HEK293 (cell line): Measurements from ENCODE around the gene ART1.

Experiments
- CTCF ChIA-PET: fragments of 350-600 bp; formaldehyde crosslinking; extraction: SDS; loops from one replicate; lab custom pipeline; 2021; ENCODE audit warnings: antibody characterized with exemption; lab: Yijun Ruan, JAX
- POLR2A ChIA-PET: fragments of 300-600 bp; formaldehyde crosslinking; extraction: SDS; loops from one replicate; lab custom pipeline; 2020; ENCODE audit warnings: antibody characterized with exemption, inconsistent platforms; lab: Yijun Ruan, JAX
- H3K27ac ChIP-seq: fragments of 200-500 bp; sonication (Bioruptor generic); 2 replicates; pipeline ENCODE4 v1.5.1; 2014; ENCODE audit warnings: low read depth, low read length, control low read depth, inconsistent platforms; ENCODE audit errors: extremely low read depth
- H3K36me3 ChIP-seq, 2 experiments: fragments of 200-500 bp in 1 of 2; sonication (Bioruptor generic) in 1 of 2; 1 replicate in 1 of 2; 2 replicates in 1 of 2; pipeline ENCODE4 v1.5.1; 2014 to 2017; ENCODE audit warnings: inconsistent platforms in 2 of 2, low read length in 2 of 2; ENCODE audit not compliant: control insufficient read depth in 2 of 2, insufficient read depth in 1 of 2
- H3K4me1 ChIP-seq: fragments of 200-500 bp; sonication (Bioruptor generic); 2 replicates; pipeline ENCODE4 v1.5.1; 2014; ENCODE audit warnings: mild to moderate bottlenecking, low read length, inconsistent platforms; ENCODE audit not compliant: control insufficient read depth, insufficient read depth
- H3K4me3 ChIP-seq: 2 replicates; pipeline ENCODE4 v1.5.1; 2011; ENCODE audit warnings: low read depth, mild to moderate bottlenecking, control low read depth, low read length, moderate library complexity
- H3K9me3 ChIP-seq: fragments of 200-500 bp; sonication (Bioruptor generic); 2 replicates; pipeline ENCODE4 v1.5.1; 2014; ENCODE audit warnings: low read depth, low read length, inconsistent platforms; ENCODE audit not compliant: control insufficient read depth, insufficient read depth
- GLIS1 ChIP-seq: fragments of 450-650 bp; formaldehyde crosslinking; IDR thresholded peaks from 2 replicates; pipeline ENCODE4 v1.5.1; 2016; ENCODE audit warnings: missing biosample characterization, missing genetic modification characterization
- KLF10 ChIP-seq: fragments of 450-650 bp; IDR thresholded peaks from 2 replicates; pipeline ENCODE4 v1.5.1; 2018; ENCODE audit warnings: missing biosample characterization, mild to moderate bottlenecking, missing genetic modification characterization
- SCRT1 ChIP-seq: fragments of 450-650 bp; formaldehyde crosslinking; IDR thresholded peaks from 2 replicates; pipeline ENCODE4 v1.5.1; 2016; ENCODE audit warnings: missing biosample characterization, missing genetic modification characterization, borderline replicate concordance
- ZFHX2 ChIP-seq: fragments of 450-650 bp; formaldehyde crosslinking; conservative IDR thresholded peaks from 2 replicates; pipeline ENCODE4 v1.5.1; 2016; ENCODE audit warnings: missing biosample characterization, missing genetic modification characterization
- ZFP3 ChIP-seq: fragments of 450-650 bp; formaldehyde crosslinking; IDR thresholded peaks from 2 replicates; pipeline ENCODE4 v1.5.1; 2016; ENCODE audit warnings: low read depth, missing biosample characterization, missing genetic modification characterization
- ZNF140 ChIP-seq: fragments of 450-650 bp; formaldehyde crosslinking; IDR thresholded peaks from 2 replicates; pipeline ENCODE4 v1.5.1; 2016; ENCODE audit warnings: missing biosample characterization, missing genetic modification characterization
- ZNF214 ChIP-seq: fragments of 450-650 bp; formaldehyde crosslinking; IDR thresholded peaks from 2 replicates; pipeline ENCODE4 v1.5.1; 2017; ENCODE audit warnings: missing biosample characterization, mild to moderate bottlenecking, missing genetic modification characterization, borderline replicate concordance
- ZNF239 ChIP-seq: fragments of 450-650 bp; formaldehyde crosslinking; IDR thresholded peaks from 2 replicates; pipeline ENCODE4 v1.5.1; 2016; ENCODE audit warnings: missing biosample characterization, missing genetic modification characterization
- ZNF302 ChIP-seq: fragments of 450-650 bp; formaldehyde crosslinking; IDR thresholded peaks from 2 replicates; pipeline ENCODE4 v1.5.1; 2016; ENCODE audit warnings: missing biosample characterization, missing genetic modification characterization, low read depth
- ZNF416 ChIP-seq: fragments of 450-650 bp; formaldehyde crosslinking; IDR thresholded peaks from 2 replicates; pipeline ENCODE4 v1.5.1; 2016; ENCODE audit warnings: missing biosample characterization, missing genetic modification characterization
- ZNF514 ChIP-seq: fragments of 450-650 bp; formaldehyde crosslinking; IDR thresholded peaks from 2 replicates; pipeline ENCODE4 v1.5.1; 2016; ENCODE audit warnings: missing biosample characterization, missing genetic modification characterization
- ZNF610 ChIP-seq: fragments of 450-650 bp; formaldehyde crosslinking; IDR thresholded peaks from 2 replicates; pipeline ENCODE4 v1.5.1; 2016; ENCODE audit warnings: missing biosample characterization, missing genetic modification characterization, borderline replicate concordance
- ZNF76 ChIP-seq: fragments of 450-650 bp; formaldehyde crosslinking; IDR thresholded peaks from 2 replicates; pipeline ENCODE4; 2016; ENCODE audit warnings: low read depth, missing biosample characterization, missing genetic modification characterization, borderline replicate concordance
- ZNF776 ChIP-seq: fragments of 450-650 bp; formaldehyde crosslinking; IDR thresholded peaks from 2 replicates; pipeline ENCODE4 v1.5.0; 2017; ENCODE audit warnings: missing biosample characterization, missing genetic modification characterization, borderline replicate concordance
- ZNF843 ChIP-seq: fragments of 450-650 bp; formaldehyde crosslinking; IDR thresholded peaks from 2 replicates; pipeline ENCODE4 v1.5.1; 2016; ENCODE audit warnings: missing biosample characterization, missing genetic modification characterization
- TF ChIP-seq, protein P1 (sequence below): fragments of 450-650 bp; formaldehyde crosslinking; IDR thresholded peaks from 2 replicates; pipeline ENCODE4 v1.5.1; 2016; ENCODE audit warnings: missing biosample characterization, missing genetic modification characterization
- TF ChIP-seq, protein P2 (sequence below): fragments of 450-650 bp; formaldehyde crosslinking; IDR thresholded peaks from 2 replicates; pipeline ENCODE4 v1.5.1; 2016; ENCODE audit warnings: missing biosample characterization, missing genetic modification characterization
- TF ChIP-seq, protein P3 (sequence below): fragments of 450-650 bp; formaldehyde crosslinking; conservative IDR thresholded peaks from 2 replicates; pipeline ENCODE4 v1.5.1; 2016; ENCODE audit warnings: low read depth, missing biosample characterization, missing genetic modification characterization
- TF ChIP-seq, protein P4 (sequence below): fragments of 450-650 bp; formaldehyde crosslinking; IDR thresholded peaks from 2 replicates; pipeline ENCODE4 v1.5.1; 2016; ENCODE audit warnings: missing biosample characterization, missing genetic modification characterization
- TF ChIP-seq, protein P5 (sequence below): fragments of 450-650 bp; formaldehyde crosslinking; IDR thresholded peaks from 2 replicates; pipeline ENCODE4 v1.5.1; 2016; ENCODE audit warnings: missing biosample characterization, missing genetic modification characterization

Gene ART1

DNA sequence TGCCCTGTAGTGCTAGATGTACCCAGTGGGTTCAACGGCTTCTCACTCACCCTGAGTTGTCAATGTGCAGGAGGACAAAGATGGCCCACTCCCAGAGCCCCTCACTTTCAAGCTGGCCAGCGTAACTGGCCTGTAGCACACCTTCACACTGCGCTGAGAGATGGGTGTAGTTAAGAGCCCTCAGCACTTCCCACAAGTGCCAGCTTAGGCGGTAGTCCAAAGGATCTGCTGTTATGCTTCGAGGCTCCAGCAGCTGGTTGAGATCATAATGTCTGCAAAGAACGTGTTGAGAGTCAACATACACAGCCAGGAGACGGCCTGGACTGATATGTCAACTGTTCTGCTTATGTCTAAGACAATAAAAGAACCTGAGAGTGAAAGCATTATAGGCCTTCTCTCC, 41.0 kb downstream of the ART1 start:
- TF ChIP-seq ZNF514 (tag by site-specific recombination) (no peak), SCRT1 (tag by site-specific recombination) (no peak), ZNF416 (tag by site-specific recombination) (no peak), ZNF843 (tag by site-specific recombination) (no peak), ZNF239 (no peak), ZFHX2 (tag by site-specific recombination) (no peak), ZNF776 (tag by site-specific recombination) (no peak)
- TF ChIP-seq, protein P1, sequence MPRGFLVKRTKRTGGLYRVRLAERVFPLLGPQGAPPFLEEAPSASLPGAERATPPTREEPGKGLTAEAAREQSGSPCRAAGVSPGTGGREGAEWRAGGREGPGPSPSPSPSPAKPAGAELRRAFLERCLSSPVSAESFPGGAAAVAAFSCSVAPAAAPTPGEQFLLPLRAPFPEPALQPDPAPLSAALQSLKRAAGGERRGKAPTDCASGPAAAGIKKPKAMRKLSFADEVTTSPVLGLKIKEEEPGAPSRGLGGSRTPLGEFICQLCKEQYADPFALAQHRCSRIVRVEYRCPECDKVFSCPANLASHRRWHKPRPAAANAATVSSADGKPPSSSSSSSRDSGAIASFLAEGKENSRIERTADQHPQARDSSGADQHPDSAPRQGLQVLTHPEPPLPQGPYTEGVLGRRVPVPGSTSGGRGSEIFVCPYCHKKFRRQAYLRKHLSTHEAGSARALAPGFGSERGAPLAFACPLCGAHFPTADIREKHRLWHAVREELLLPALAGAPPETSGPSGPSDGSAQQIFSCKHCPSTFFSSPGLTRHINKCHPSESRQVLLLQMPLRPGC (tag by site-specific recombination) = no peak
- TF ChIP-seq, protein P2, sequence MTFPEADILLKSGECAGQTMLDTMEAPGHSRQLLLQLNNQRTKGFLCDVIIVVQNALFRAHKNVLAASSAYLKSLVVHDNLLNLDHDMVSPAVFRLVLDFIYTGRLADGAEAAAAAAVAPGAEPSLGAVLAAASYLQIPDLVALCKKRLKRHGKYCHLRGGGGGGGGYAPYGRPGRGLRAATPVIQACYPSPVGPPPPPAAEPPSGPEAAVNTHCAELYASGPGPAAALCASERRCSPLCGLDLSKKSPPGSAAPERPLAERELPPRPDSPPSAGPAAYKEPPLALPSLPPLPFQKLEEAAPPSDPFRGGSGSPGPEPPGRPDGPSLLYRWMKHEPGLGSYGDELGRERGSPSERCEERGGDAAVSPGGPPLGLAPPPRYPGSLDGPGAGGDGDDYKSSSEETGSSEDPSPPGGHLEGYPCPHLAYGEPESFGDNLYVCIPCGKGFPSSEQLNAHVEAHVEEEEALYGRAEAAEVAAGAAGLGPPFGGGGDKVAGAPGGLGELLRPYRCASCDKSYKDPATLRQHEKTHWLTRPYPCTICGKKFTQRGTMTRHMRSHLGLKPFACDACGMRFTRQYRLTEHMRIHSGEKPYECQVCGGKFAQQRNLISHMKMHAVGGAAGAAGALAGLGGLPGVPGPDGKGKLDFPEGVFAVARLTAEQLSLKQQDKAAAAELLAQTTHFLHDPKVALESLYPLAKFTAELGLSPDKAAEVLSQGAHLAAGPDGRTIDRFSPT (tag by site-specific recombination) = no peak
- TF ChIP-seq, protein P3, sequence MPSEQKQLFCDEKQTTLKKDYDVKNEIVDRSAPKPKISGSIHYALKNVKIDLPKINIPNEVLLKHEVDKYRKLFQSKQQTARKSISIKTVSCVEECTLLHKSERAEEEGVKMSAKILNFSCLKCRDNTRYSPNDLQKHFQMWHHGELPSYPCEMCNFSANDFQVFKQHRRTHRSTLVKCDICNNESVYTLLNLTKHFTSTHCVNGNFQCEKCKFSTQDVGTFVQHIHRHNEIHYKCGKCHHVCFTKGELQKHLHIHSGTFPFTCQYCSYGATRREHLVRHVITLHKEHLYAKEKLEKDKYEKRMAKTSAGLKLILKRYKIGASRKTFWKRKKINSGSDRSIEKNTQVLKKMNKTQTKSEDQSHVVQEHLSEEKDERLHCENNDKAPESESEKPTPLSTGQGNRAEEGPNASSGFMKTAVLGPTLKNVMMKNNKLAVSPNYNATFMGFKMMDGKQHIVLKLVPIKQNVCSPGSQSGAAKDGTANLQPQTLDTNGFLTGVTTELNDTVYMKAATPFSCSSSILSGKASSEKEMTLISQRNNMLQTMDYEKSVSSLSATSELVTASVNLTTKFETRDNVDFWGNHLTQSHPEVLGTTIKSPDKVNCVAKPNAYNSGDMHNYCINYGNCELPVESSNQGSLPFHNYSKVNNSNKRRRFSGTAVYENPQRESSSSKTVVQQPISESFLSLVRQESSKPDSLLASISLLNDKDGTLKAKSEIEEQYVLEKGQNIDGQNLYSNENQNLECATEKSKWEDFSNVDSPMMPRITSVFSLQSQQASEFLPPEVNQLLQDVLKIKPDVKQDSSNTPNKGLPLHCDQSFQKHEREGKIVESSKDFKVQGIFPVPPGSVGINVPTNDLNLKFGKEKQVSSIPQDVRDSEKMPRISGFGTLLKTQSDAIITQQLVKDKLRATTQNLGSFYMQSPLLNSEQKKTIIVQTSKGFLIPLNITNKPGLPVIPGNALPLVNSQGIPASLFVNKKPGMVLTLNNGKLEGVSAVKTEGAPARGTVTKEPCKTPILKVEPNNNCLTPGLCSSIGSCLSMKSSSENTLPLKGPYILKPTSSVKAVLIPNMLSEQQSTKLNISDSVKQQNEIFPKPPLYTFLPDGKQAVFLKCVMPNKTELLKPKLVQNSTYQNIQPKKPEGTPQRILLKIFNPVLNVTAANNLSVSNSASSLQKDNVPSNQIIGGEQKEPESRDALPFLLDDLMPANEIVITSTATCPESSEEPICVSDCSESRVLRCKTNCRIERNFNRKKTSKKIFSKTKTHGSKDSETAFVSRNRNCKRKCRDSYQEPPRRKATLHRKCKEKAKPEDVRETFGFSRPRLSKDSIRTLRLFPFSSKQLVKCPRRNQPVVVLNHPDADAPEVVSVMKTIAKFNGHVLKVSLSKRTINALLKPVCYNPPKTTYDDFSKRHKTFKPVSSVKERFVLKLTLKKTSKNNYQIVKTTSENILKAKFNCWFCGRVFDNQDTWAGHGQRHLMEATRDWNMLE = no peak
- Histone ChIP-seq H3K4me1 (no peaks in the 10 kb centered on the region), H3K27ac (no peak overlapping the region), H3K36me3 (peaks cover 8 to 90% of the 10 kb centered on the region in 2 experiments), H3K9me3 (no peaks in the 10 kb centered on the region), H3K4me3 (no peak overlapping the region)
- ChIA-PET CTCF (no interaction called here), POLR2A (no interaction called here)

DNA sequence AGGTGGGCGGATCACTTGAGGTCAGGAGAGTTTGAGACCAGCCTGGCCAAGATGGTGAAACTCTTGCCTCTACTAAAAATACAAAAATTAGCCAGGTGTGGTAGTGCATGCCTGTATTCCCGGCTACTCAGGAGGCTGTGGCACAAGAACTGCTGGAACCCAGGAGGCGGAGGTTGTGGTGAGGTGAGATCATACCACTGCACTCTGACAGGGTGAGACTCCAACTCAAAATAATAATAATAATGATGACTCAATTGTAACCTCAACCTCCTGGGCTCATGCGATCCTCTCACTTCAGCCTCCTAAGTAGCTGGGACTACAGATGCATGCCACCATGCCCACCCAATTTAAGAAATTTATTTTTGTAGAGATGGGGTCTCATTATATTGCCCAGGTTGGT, 41.8 kb downstream of the ART1 start:
- no peaks in the 10 kb centered on the region for H3K9me3 ChIP-seq
- ChIA-PET CTCF (interaction anchor here (0.6 kb wide), 1 partner anchor 121 kb away, joined by 4 read pairs; no protein-coding TSS in a partner anchor), POLR2A (no interaction called here)
- H3K4me3 ChIP-seq = no peak overlapping the region
- H3K27ac ChIP-seq = no peak overlapping the region
- peaks cover 12 to 90% of the 10 kb centered on the region in 2 experiments for H3K36me3 ChIP-seq
- H3K4me1 ChIP-seq = no peaks in the 10 kb centered on the region
- TF ChIP-seq ZFP3 = no peak
- TF ChIP-seq ZNF610 (tag by site-specific recombination) = no peak
- TF ChIP-seq ZNF302 = no peak
- no peak for TF ChIP-seq ZNF140 (tag by site-specific recombination)
- no peak for TF ChIP-seq KLF10 (tag by site-specific recombination)
- TF ChIP-seq, protein P4, sequence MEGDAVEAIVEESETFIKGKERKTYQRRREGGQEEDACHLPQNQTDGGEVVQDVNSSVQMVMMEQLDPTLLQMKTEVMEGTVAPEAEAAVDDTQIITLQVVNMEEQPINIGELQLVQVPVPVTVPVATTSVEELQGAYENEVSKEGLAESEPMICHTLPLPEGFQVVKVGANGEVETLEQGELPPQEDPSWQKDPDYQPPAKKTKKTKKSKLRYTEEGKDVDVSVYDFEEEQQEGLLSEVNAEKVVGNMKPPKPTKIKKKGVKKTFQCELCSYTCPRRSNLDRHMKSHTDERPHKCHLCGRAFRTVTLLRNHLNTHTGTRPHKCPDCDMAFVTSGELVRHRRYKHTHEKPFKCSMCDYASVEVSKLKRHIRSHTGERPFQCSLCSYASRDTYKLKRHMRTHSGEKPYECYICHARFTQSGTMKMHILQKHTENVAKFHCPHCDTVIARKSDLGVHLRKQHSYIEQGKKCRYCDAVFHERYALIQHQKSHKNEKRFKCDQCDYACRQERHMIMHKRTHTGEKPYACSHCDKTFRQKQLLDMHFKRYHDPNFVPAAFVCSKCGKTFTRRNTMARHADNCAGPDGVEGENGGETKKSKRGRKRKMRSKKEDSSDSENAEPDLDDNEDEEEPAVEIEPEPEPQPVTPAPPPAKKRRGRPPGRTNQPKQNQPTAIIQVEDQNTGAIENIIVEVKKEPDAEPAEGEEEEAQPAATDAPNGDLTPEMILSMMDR (tag by site-specific recombination) = no peak
- TF ChIP-seq ZNF76 (tag by site-specific recombination) = no peak
- TF ChIP-seq GLIS1 (tag by site-specific recombination) = no peak
- TF ChIP-seq, protein P5, sequence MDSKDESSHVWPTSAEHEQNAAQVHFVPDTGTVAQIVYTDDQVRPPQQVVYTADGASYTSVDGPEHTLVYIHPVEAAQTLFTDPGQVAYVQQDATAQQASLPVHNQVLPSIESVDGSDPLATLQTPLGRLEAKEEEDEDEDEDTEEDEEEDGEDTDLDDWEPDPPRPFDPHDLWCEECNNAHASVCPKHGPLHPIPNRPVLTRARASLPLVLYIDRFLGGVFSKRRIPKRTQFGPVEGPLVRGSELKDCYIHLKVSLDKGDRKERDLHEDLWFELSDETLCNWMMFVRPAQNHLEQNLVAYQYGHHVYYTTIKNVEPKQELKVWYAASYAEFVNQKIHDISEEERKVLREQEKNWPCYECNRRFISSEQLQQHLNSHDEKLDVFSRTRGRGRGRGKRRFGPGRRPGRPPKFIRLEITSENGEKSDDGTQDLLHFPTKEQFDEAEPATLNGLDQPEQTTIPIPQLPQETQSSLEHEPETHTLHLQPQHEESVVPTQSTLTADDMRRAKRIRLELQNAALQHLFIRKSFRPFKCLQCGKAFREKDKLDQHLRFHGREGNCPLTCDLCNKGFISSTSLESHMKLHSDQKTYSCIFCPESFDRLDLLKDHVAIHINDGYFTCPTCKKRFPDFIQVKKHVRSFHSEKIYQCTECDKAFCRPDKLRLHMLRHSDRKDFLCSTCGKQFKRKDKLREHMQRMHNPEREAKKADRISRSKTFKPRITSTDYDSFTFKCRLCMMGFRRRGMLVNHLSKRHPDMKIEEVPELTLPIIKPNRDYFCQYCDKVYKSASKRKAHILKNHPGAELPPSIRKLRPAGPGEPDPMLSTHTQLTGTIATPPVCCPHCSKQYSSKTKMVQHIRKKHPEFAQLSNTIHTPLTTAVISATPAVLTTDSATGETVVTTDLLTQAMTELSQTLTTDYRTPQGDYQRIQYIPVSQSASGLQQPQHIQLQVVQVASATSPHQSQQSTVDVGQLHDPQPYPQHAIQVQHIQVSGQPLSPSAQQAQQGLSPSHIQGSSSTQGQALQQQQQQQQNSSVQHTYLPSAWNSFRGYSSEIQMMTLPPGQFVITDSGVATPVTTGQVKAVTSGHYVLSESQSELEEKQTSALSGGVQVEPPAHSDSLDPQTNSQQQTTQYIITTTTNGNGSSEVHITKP (tag by site-specific recombination) = no peak
- no peak for TF ChIP-seq ZNF214
